HCT116 (cell line): ENCODE results near the gene ERGIC2. TPM values are rescaled to one million over a fixed set of nuclear protein-coding genes. Genes with fewer than 3 reads are reported as not detected.

Source experiments
- ATAC-seq: fragments of 200-7000 bp; cut with Tn5 transposase; 2 replicates; pipeline ENCODE4 v1.9.1; 2020; ENCODE audit warnings: mild to moderate bottlenecking, moderate library complexity
- BruUV-seq: library from RNA; stranded (reverse); fragments of 400-500 nt; replicated peaks from 2 replicates; lab custom pipeline; 2021; lab: Mats Ljungman, UMichigan
- CTCF ChIA-PET: fragments of 300-600 bp; sonication (Branson Sonifier 250); formaldehyde crosslinking; loops from one replicate; lab custom pipeline; 2021; ENCODE audit warnings: antibody characterized with exemption; lab: Charles Lee
- POLR2A ChIA-PET: fragments of 300-600, 350-600 bp; sonication (Branson Sonifier 250); formaldehyde crosslinking; loops from one replicate; lab custom pipeline; 2021; ENCODE audit warnings: antibody characterized with exemption; lab: Charles Lee
- RAD21 ChIA-PET, 2 experiments: fragments of 300-600 bp; sonication (Branson Sonifier 250); formaldehyde crosslinking; loops; one replicate each; lab custom pipeline; 2023; ENCODE audit warnings: low total read pairs in 2 of 2; ENCODE audit not compliant: uncharacterized antibody in 2 of 2, unreplicated experiment in 2 of 2, low non-redundant PET in 1 of 2; lab: Charles Lee
- DNase-seq: peaks from one replicate; pipeline ENCODE4 v3.0.0-alpha.2; 2010; ENCODE audit warnings: low read depth, low spot score
- H2AFZ ChIP-seq: fragments of 200-600 bp; shearing (Covaris generic), sonication (generic); 2 replicates; pipeline ENCODE4 v1.6.1; 2017; ENCODE audit warnings: low read depth, mixed run types, mixed read lengths, antibody characterized with exemption, low read length; ENCODE audit not compliant: poor library complexity, severe bottlenecking
- H3K27ac ChIP-seq: 2 replicates; pipeline ENCODE4 v1.5.1; 2012; ENCODE audit warnings: low read depth, low read length
- H3K27me3 ChIP-seq: fragments of 200-600 bp; sonication (generic); 2 replicates; pipeline ENCODE4 v1.6.1; 2016; ENCODE audit warnings: mixed run types, low read length, mixed read lengths; ENCODE audit not compliant: insufficient read depth
- H3K36me3 ChIP-seq, 2 experiments: fragments of 200-500 bp in 1 of 2; fragments of 200-600 bp in 1 of 2; sonication (Bioruptor generic) in 1 of 2; sonication (generic) in 1 of 2; 2 replicates each; pipeline versions ENCODE4 v1.5.1 to v1.6.1; 2014 to 2016; ENCODE audit warnings: low read length in 2 of 2, inconsistent platforms in 1 of 2, mixed read lengths in 1 of 2, mixed run types in 1 of 2; ENCODE audit not compliant: insufficient read depth in 2 of 2, control insufficient read depth in 1 of 2
- H3K4me1 ChIP-seq, 2 experiments: fragments of 200-600 bp in 1 of 2; sonication (generic) in 1 of 2; 2 replicates each; pipeline versions ENCODE4 v1.5.1 to v1.6.1; 2012 to 2017; ENCODE audit warnings: low read length in 2 of 2, inconsistent platforms in 1 of 2, mild to moderate bottlenecking in 1 of 2, mixed read lengths in 1 of 2, mixed run types in 1 of 2, moderate library complexity in 1 of 2; ENCODE audit not compliant: insufficient read depth in 2 of 2, control insufficient read depth in 1 of 2
- H3K4me2 ChIP-seq: fragments of 200-600 bp; sonication (generic); 2 replicates; pipeline ENCODE4 v1.6.1; 2017; ENCODE audit warnings: mixed run types, low read length, mixed read lengths
- H3K4me3 ChIP-seq, 2 experiments: fragments of 200-600 bp in 1 of 2; sonication (generic) in 1 of 2; replicated peaks in 1 of 2; 2 replicates each; pipeline ENCODE4 v1.5.1; 2011 to 2016; ENCODE audit warnings: low read length in 2 of 2, control low read depth in 1 of 2, low read depth in 1 of 2, mild to moderate bottlenecking in 1 of 2, mixed read lengths in 1 of 2, mixed run types in 1 of 2
- H3K79me2 ChIP-seq: fragments of 200-600 bp; sonication (generic); 2 replicates; pipeline ENCODE4 v1.6.1; 2017; ENCODE audit warnings: mild to moderate bottlenecking, mixed run types, low read length, moderate library complexity, mixed read lengths; ENCODE audit not compliant: insufficient read depth
- H3K9ac ChIP-seq: fragments of 200-600 bp; sonication (generic); 2 replicates; pipeline ENCODE4 v1.6.1; 2016; ENCODE audit warnings: low read length, mixed read lengths
- H3K9me2 ChIP-seq: fragments of 200-600 bp; sonication (generic), shearing (Covaris generic); 2 replicates; pipeline ENCODE4 v1.6.1; 2017; ENCODE audit warnings: mixed run types, mild to moderate bottlenecking, moderate library complexity; ENCODE audit not compliant: insufficient read depth
- H3K9me3 ChIP-seq, 2 experiments: fragments of 200-500 bp in 1 of 2; fragments of 200-600 bp in 1 of 2; sonication (Bioruptor generic) in 1 of 2; sonication (generic) in 1 of 2; 2 replicates each; pipeline ENCODE4 v1.6.1; 2014 to 2017; ENCODE audit warnings: low read length in 2 of 2, mixed read lengths in 2 of 2, inconsistent platforms in 1 of 2, low read depth in 1 of 2, mild to moderate bottlenecking in 1 of 2, mixed run types in 1 of 2, moderate library complexity in 1 of 2; ENCODE audit not compliant: control insufficient read depth in 1 of 2, insufficient read depth in 1 of 2
- H4K20me1 ChIP-seq: fragments of 200-600 bp; sonication (generic), shearing (Covaris generic); 2 replicates; pipeline ENCODE4 v1.6.1; 2017; ENCODE audit warnings: mixed run types, mild to moderate bottlenecking, moderate library complexity; ENCODE audit not compliant: insufficient read depth
- CBX3 ChIP-seq: IDR thresholded peaks from 2 replicates; pipeline ENCODE4 v1.6.1; 2012; ENCODE audit warnings: low read depth
- CEBPB ChIP-seq: IDR thresholded peaks from 2 replicates; pipeline ENCODE4 v1.6.1; 2012; ENCODE audit warnings: low read depth
- EGR1 ChIP-seq: IDR thresholded peaks from 2 replicates; pipeline ENCODE4 v1.6.1; 2012; ENCODE audit warnings: low read depth
- ELF1 ChIP-seq: IDR thresholded peaks from 2 replicates; pipeline ENCODE4 v1.6.1; 2012; ENCODE audit warnings: low read depth, borderline replicate concordance
- EZH2phosphoT487 ChIP-seq: fragments of 200-600 bp; IDR thresholded peaks from 2 replicates; pipeline ENCODE4 v1.6.1; 2018; ENCODE audit warnings: antibody characterized with exemption, borderline replicate concordance
- FOSL1 ChIP-seq: IDR thresholded peaks from 2 replicates; pipeline ENCODE4 v1.6.1; 2012; ENCODE audit warnings: low read depth
- JUND ChIP-seq: IDR thresholded peaks from 2 replicates; pipeline ENCODE4 v1.6.1; 2012
- POLR2A ChIP-seq: IDR thresholded peaks from 2 replicates; pipeline ENCODE4 v1.7.0; 2011; ENCODE audit warnings: borderline replicate concordance; ENCODE audit not compliant: insufficient read depth, insufficient read length; ENCODE audit errors: extremely low read depth
- RAD21 ChIP-seq: IDR thresholded peaks from 2 replicates; pipeline ENCODE4 v1.6.1; 2012; ENCODE audit warnings: low read depth, mild to moderate bottlenecking
- SIN3A ChIP-seq: IDR thresholded peaks from 2 replicates; pipeline ENCODE4 v1.6.1; 2012; ENCODE audit warnings: low read depth
- SP1 ChIP-seq: IDR thresholded peaks from 2 replicates; pipeline ENCODE4 v1.6.1; 2012; ENCODE audit warnings: low read depth
- TCF7L2 ChIP-seq: IDR thresholded peaks from 2 replicates; pipeline ENCODE4 v1.7.0; 2011; ENCODE audit warnings: borderline replicate concordance, inconsistent platforms; ENCODE audit not compliant: insufficient read depth, insufficient read length; ENCODE audit errors: extremely low read depth
- YY1 ChIP-seq: IDR thresholded peaks from 2 replicates; pipeline ENCODE4 v1.6.1; 2011; ENCODE audit warnings: low read length, low read depth, moderate library complexity, mild to moderate bottlenecking; ENCODE audit not compliant: insufficient replicate concordance; ENCODE audit errors: extremely low read depth
- ZFX ChIP-seq: fragments of 450-650 bp; IDR thresholded peaks from 2 replicates; pipeline ENCODE4 v1.6.1; 2017
- intact Hi-C: fragments of 100-400 bp; cut with micrococcal nuclease; formaldehyde crosslinking; loops from 2 replicates; pipeline ENCODE4 v1.10.0; 2022
- total RNA-seq: library from RNA; stranded (reverse); gene quantifications from one replicate; pipeline ENCODE4 v1.2.1, GENCODE V29; 2021; ENCODE audit not compliant: unreplicated experiment
- TF ChIP-seq, protein P1 (sequence below): IDR thresholded peaks from 2 replicates; pipeline ENCODE4 v1.6.1; 2012

ERGIC2 gene
- total RNA-seq, 1 experiment from 2014 or later, result 71.1 TPM

DNA sequence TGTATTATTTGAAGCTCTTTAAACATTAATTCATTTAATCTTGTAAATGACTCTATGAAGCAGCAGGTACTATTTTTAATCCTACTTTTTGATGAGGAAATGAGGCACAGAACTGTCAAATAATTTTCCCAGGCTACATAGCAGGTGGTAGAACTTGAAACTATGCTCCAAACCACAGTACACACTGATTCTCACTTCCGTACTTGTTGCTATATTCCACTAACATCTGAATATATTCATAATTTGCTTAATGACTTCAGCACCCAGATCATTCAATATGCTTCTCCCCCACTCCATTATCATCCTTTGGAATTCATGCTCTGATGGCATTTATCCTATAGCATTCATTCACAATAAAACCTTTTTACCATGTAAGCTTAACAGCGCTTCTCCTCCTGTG, 4.9 kb downstream of the ERGIC2 start:
- H3K9me2 ChIP-seq, result no peaks in the 10 kb centered on the region
- H4K20me1 ChIP-seq, result peaks cover 2% of the 10 kb centered on the region; the same call in 1 of the 2 replicates
- no peak overlapping the region for H3K4me3 ChIP-seq
- CTCF ChIA-PET, result no interaction called here
- DNase-seq, result no peak
- no TSS peak for BruUV-seq
- H3K4me2 ChIP-seq, result no peak overlapping the region
- H3K9ac ChIP-seq, result no peak overlapping the region
- no peaks in the 10 kb centered on the region for H3K27me3 ChIP-seq
- H3K27ac ChIP-seq, result no peak overlapping the region
- ATAC-seq, result no peak
- H3K36me3 ChIP-seq, result peaks cover 3 to 10% of the 10 kb centered on the region in 2 experiments; a peak in 3 of 4 replicates
- TF ChIP-seq, protein P1, sequence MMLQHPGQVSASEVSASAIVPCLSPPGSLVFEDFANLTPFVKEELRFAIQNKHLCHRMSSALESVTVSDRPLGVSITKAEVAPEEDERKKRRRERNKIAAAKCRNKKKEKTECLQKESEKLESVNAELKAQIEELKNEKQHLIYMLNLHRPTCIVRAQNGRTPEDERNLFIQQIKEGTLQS, result no peak
- TF ChIP-seq ELF1, result no peak
- no peak for TF ChIP-seq POLR2A
- TF ChIP-seq EGR1, result no peak
- no peak for TF ChIP-seq EZH2phosphoT487
- TF ChIP-seq CEBPB, result no peak
- TF ChIP-seq SIN3A, result no peak
- TF ChIP-seq, all 23 proteins: peak for 0
- ChIA-PET RAD21 (no interaction called here), POLR2A (no interaction called here)
- intact Hi-C loops, result no loop called here
- H2AFZ ChIP-seq, result no peak overlapping the region
- no peaks in the 10 kb centered on the region for H3K9me3 ChIP-seq
- peaks cover 4 to 10% of the 10 kb centered on the region in 2 experiments; a peak in 3 of 4 replicates for H3K4me1 ChIP-seq
- peaks cover 95% of the 10 kb centered on the region for H3K79me2 ChIP-seq

DNA sequence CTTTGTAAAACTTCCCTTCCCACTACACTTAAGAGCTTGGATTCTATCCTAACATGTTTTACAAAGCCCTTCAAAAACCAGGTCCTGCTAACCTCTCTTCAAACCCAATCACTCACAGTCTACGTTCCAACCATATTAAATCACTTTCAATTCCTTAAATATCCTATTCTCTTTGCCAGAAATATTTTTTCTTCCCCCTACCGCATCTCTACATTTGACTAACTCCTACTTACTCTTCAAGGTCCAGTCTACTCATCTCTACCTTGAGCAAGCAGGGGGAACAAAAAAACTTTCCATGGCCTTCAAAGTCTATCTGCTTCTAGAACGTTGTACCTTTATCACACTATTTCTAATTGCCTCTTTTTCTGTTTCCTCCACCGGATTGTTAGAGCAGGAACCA, 6.1 kb downstream of the ERGIC2 start:
- Histone ChIP-seq H4K20me1 (peaks cover 2% of the 10 kb centered on the region; the same call in 1 of the 2 replicates), H3K9ac (no peak overlapping the region), H3K27me3 (no peaks in the 10 kb centered on the region), H2AFZ (no peak overlapping the region), H3K4me1 (peaks cover 4 to 8% of the 10 kb centered on the region in 2 experiments; a peak in 3 of 4 replicates), H3K9me2 (no peaks in the 10 kb centered on the region), H3K9me3 (no peaks in the 10 kb centered on the region), H3K36me3 (peaks cover 11 to 13% of the 10 kb centered on the region in 2 experiments), H3K79me2 (peaks cover 86% of the 10 kb centered on the region), H3K4me2 (no peak overlapping the region), H3K27ac (no peak overlapping the region), H3K4me3 (no peak overlapping the region)
- no TSS peak for BruUV-seq
- DNase-seq (no peak), ATAC-seq (no peak)
- intact Hi-C loops, result no loop called here
- POLR2A ChIA-PET, result no interaction called here
- CTCF ChIA-PET, result no interaction called here
- RAD21 ChIA-PET, result no interaction called here
- no peak for TF ChIP-seq SP1
- TF ChIP-seq ZFX, result no peak
- TF ChIP-seq EZH2phosphoT487, result no peak
- TF ChIP-seq YY1, result no peak
- no peak for TF ChIP-seq POLR2A
- TF ChIP-seq TCF7L2, result no peak
- no peak for TF ChIP-seq FOSL1
- no peak for TF ChIP-seq JUND
- TF ChIP-seq RAD21, result no peak
- no peak for TF ChIP-seq CBX3
